ENCODE measurements around the gene UGT1A8.

GRCh38 chr2:233758141-233758540, 140.7 kb downstream of the UGT1A8 start:
- TF ChIP-seq CTCF (conservative IDR thresholded peaks at IDR 0.05; ENCODE audit: low read length) (no peak), EZH2phosphoT487 (IDR thresholded peaks at IDR 0.05; ENCODE audit: borderline replicate concordance) (no peak)
